Skeletal muscle tissue (tissue), 4 donors: ENCODE measurements around the gene CTNNA2. TPM values are rescaled to one million over a fixed set of nuclear protein-coding genes. Genes with fewer than 3 reads are reported as not detected.

ENCODE experiments used
- H3K27ac ChIP-seq: one replicate; pipeline ENCODE4 v1.7.0; 2013; ENCODE audit warnings: mild to moderate bottlenecking, low read depth, low read length, inconsistent platforms
- H3K27me3 ChIP-seq, 3 donors: one replicate each; pipeline ENCODE4 v1.7.0; 2013; ENCODE audit warnings: low read length in 3 of 3; ENCODE audit not compliant: control insufficient read depth in 3 of 3, insufficient read depth in 3 of 3
- H3K36me3 ChIP-seq, 3 donors: one replicate each; pipeline ENCODE4 v1.7.0; 2013; ENCODE audit warnings: low read length in 3 of 3; ENCODE audit not compliant: control insufficient read depth in 3 of 3, insufficient read depth in 3 of 3
- H3K4me1 ChIP-seq, 3 donors: one replicate each; pipeline ENCODE4 v1.7.0; 2013; ENCODE audit warnings: low read length in 3 of 3, mild to moderate bottlenecking in 3 of 3; ENCODE audit not compliant: control insufficient read depth in 3 of 3, insufficient read depth in 3 of 3
- H3K4me3 ChIP-seq, 3 donors: one replicate each; pipeline ENCODE4 v1.7.0; 2013; ENCODE audit warnings: low read length in 3 of 3
- H3K9ac ChIP-seq, 3 donors: one replicate each; pipeline ENCODE4 v1.7.0; 2013; ENCODE audit warnings: low read length in 3 of 3, mild to moderate bottlenecking in 3 of 3, moderate library complexity in 2 of 3, low read depth in 1 of 3
- H3K9me3 ChIP-seq, 3 donors: one replicate each; pipeline ENCODE4 v1.7.0; 2013; ENCODE audit warnings: low read length in 3 of 3; ENCODE audit not compliant: control insufficient read depth in 3 of 3
- total RNA-seq: library from RNA; depleted of rRNA; stranded (reverse); fragments of >200 nt; gene quantifications from one replicate; pipeline ENCODE4 v1.2.3, GENCODE V29; 2014
- donor health status: Osteomylitis.

CTNNA2 gene
- total RNA-seq, 1 donor from 2014 or later: 1.0 TPM

DNA sequence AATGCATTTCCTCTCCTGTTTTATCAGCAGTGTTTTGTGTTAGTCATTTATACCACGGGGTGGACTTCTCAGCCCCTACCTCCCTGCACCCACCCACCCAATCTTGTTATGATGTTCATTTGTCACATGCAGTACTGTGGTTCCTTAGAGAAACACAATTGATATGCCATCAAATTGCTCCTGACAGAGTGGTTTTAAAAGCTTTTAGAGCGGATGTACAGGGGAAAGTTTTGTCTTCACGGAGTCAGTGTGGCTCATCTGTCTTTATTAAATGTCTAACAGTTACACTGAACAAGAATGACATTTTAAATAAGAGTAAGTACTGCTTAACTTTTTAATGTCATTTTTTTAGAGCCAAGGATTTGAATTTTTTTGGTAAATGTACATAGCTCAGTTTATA, 634.8 kb downstream of the CTNNA2 start:
- H3K4me1 ChIP-seq: no peaks in the 10 kb centered on the region
- H3K27me3 ChIP-seq: no peaks in the 10 kb centered on the region

DNA sequence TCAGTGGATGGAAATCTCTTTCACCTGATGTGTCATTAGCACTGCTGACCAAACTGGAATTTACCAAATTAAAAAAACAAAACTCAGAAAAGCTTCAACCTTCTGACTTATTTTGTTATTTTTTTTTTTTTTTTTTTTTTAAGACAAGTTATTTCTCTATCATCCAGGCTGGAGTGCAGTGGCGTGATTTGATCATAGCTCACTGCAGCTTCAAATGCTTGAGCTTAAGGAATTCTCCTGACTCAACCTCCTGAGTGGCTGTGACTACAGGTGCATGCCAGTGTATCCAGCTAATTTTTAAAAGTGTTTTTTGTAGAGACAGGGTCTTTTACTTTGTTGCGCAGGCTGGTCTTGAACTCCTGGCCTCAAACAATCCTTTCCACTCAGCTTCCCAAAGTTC, 636.1 kb downstream of the CTNNA2 start:
- Histone ChIP-seq H3K9ac (no peak overlapping the region), H3K4me3 (no peak overlapping the region), H3K36me3 (no peaks in the 10 kb centered on the region), H3K4me1 (no peaks in the 10 kb centered on the region), H3K27ac (no peak overlapping the region), H3K9me3 (no peaks in the 10 kb centered on the region), H3K27me3 (no peaks in the 10 kb centered on the region)

More for the DNA sequence above, 634.8 kb downstream of the CTNNA2 start:
- Histone ChIP-seq H3K4me3 (no peak overlapping the region), H3K36me3 (no peaks in the 10 kb centered on the region), H3K9me3 (no peaks in the 10 kb centered on the region), H3K27ac (no peak overlapping the region), H3K9ac (no peak overlapping the region)

GRCh38 chr2:80149991-80150390, 637.1 kb downstream of the CTNNA2 start:
- H3K9me3 ChIP-seq: no peaks in the 10 kb centered on the region
- no peak overlapping the region for H3K27ac ChIP-seq
- no peak overlapping the region for H3K9ac ChIP-seq
- H3K27me3 ChIP-seq: no peaks in the 10 kb centered on the region
- H3K4me3 ChIP-seq: no peak overlapping the region
- no peaks in the 10 kb centered on the region for H3K4me1 ChIP-seq
- no peaks in the 10 kb centered on the region for H3K36me3 ChIP-seq

DNA sequence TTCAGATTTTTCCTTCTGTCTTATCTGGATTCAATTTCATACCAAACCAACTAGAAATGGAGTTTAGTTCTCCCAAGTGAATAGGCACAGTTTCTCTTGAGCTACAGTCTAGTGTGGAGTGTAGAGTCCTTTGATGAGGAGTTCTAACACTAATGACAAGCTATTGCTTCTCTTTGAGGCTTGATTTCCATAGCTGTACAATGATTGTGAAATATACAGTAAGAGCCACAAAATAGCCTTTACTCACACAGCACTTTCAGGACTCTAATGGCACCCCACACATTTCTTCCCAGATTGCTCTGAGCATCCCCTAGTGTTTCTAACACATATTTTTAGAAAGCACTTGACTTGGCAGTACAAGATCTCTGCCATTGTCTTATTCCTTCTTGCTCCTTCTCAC, 638.4 kb downstream of the CTNNA2 start:
- Histone ChIP-seq H3K4me3 (no peak overlapping the region), H3K4me1 (no peaks in the 10 kb centered on the region), H3K27me3 (no peaks in the 10 kb centered on the region), H3K36me3 (no peaks in the 10 kb centered on the region), H3K9me3 (no peaks in the 10 kb centered on the region), H3K9ac (no peak overlapping the region), H3K27ac (no peak overlapping the region)

DNA sequence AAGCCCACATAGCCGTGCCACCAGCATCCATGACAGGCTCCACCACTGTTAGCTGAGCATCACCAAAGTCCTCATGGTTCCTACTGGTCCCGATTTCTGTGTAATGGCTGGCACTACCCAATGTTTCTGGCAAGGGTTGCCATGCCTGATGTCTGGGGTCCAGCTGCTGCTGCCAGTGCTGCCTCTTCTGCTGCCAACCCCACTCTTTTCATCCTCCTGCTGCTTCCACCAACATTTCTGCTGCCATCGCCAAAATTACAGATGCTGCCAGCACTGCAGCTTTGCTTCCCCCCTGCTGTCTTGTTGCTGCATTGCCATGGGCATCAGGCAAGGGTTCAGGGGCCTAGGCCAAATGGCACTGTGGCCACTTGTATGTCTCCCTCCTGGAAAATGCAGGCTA, 638.8 kb downstream of the CTNNA2 start:
- Histone ChIP-seq H3K9ac (no peak overlapping the region), H3K36me3 (no peaks in the 10 kb centered on the region), H3K4me1 (no peaks in the 10 kb centered on the region), H3K27ac (no peak overlapping the region), H3K4me3 (no peak overlapping the region), H3K27me3 (no peaks in the 10 kb centered on the region), H3K9me3 (no peaks in the 10 kb centered on the region)

- Histone ChIP-seq H3K27ac (no peak overlapping the region), H3K4me1 (no peaks in the 10 kb centered on the region), H3K4me3 (no peak overlapping the region), H3K36me3 (no peaks in the 10 kb centered on the region), H3K9me3 (no peaks in the 10 kb centered on the region), H3K27me3 (no peaks in the 10 kb centered on the region), H3K9ac (no peak overlapping the region)
Observed at GRCh38 chr2:80153151-80153550, 640.3 kb downstream of the CTNNA2 start.

DNA sequence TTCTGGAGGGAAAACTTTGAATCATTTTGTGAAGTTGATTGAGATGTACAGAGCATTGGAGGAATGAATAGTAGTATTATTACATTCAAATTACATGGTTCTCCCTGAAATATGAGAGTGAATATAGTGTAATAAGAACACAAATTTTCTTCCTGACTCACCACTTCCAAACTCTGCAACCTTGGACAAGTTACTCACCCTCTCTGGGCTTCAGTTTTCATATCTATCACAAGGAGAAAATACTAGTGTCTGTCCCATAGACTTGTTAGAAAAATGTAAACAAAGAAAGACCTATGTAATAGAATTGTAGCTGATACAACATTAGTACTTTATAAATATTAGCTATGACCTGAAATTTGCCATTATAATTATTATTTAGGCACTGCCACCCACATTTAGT, 640.9 kb downstream of the CTNNA2 start:
- Histone ChIP-seq H3K9me3 (no peaks in the 10 kb centered on the region), H3K9ac (no peak overlapping the region), H3K36me3 (no peaks in the 10 kb centered on the region), H3K4me1 (no peaks in the 10 kb centered on the region), H3K4me3 (no peak overlapping the region), H3K27me3 (no peaks in the 10 kb centered on the region), H3K27ac (no peak overlapping the region)

DNA sequence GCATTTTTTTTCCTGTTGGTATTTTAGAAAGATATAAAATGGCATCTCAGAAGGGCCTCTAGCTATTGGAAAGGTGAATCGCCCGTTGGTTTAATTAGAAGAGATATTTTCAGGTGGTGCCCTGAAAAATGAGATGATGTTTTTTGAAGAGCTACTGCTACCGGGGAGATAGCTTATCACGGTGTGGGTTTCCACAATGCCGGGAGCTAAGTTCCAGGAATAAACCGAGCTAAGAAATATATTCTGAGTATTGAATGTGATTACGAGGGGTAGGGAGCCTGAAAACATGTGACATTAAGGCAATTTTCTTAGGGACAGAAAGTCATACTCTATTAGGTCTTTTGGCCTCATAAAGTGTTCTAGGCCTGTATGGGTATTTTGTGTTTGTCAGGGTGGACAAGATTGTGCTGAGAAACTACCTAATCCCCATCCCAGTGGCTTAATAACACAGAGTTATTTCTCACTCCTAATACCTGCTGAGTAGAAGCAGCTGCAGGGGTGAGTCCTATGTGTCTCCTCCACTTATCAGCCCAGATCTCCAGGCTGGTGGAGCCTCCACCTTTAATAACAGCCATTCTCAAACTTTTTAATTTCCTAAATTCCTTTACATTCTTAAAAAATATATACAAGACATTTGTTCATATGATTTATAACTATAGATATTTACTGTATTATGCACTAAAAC, 641.5 kb downstream of the CTNNA2 start:
- H3K4me3 ChIP-seq: no peak overlapping the region
- H3K27me3 ChIP-seq: no peaks in the 10 kb centered on the region
- no peak overlapping the region for H3K27ac ChIP-seq
- no peak overlapping the region for H3K9ac ChIP-seq
- no peaks in the 10 kb centered on the region for H3K36me3 ChIP-seq
- H3K4me1 ChIP-seq: no peaks in the 10 kb centered on the region
- H3K9me3 ChIP-seq: no peaks in the 10 kb centered on the region

DNA sequence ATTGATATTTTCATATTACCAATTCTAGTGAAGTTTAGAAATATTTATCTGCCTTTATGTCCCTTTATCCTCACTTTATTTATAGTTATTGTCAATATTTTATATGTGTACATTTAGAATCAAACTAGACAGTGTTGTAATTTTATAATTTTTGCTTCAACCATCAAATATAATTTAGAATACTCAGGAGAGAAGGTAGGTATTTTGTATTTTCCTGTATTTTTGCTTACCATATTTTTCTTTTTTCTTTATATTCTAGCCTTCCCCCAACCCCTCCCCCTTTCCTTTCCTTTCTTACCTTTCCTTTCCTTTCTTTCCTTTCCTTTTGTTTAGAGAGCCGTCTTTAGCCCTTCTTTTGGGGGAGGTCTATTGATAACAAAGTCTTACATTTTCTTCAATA, 651.5 kb downstream of the CTNNA2 start:
- no peaks in the 10 kb centered on the region for H3K36me3 ChIP-seq
- no peak overlapping the region for H3K4me3 ChIP-seq
- H3K9ac ChIP-seq: no peak overlapping the region
- H3K4me1 ChIP-seq: no peaks in the 10 kb centered on the region
- H3K27me3 ChIP-seq: no peaks in the 10 kb centered on the region
- no peak overlapping the region for H3K27ac ChIP-seq
- no peaks in the 10 kb centered on the region for H3K9me3 ChIP-seq

- Histone ChIP-seq H3K4me1 (no peaks in the 10 kb centered on the region), H3K27ac (no peak overlapping the region), H3K9me3 (no peaks in the 10 kb centered on the region), H3K9ac (no peak overlapping the region), H3K27me3 (no peaks in the 10 kb centered on the region), H3K36me3 (no peaks in the 10 kb centered on the region), H3K4me3 (no peak overlapping the region)
Observed at GRCh38 chr2:80166483-80167171, 653.8 kb downstream of the CTNNA2 start.
